Measurements from ENCODE around the gene UNC13A. TPM values are rescaled to one million over a fixed set of nuclear protein-coding genes. Genes with fewer than 3 reads are reported as not detected.
A peak's percentile ranks its signal among the peaks of the same experiment; 100 is the strongest.

Gene UNC13A
- total RNA-seq, 4 donors from 2014 or later = 0.21 to 0.78 (median 0.41) TPM

GRCh38 chr19:17607936-17608335 is 80.2 kb downstream of the UNC13A start:
- H3K36me3 ChIP-seq = no peaks in the 10 kb centered on the region
- H3K9me3 ChIP-seq = no peaks in the 10 kb centered on the region

GRCh38 chr19:17606590-17607185 is 81.5 kb downstream of the UNC13A start:
- WGBS, 2 donors = 18 to 19% methylated on average over 18 of the region's 18 CpGs

More at GRCh38 chr19:17607936-17608335, 80.2 kb downstream of the UNC13A start:
- peaks cover 0 to 17% (median 9%) of the 10 kb centered on the region in 4 donors for H3K4me1 ChIP-seq
- no peak for TF ChIP-seq EP300 (IDR thresholded peaks at IDR 0.05)
- no peak for TF ChIP-seq CTCF (IDR thresholded peaks at IDR 0.05)
- no peak for TF ChIP-seq POLR2A (IDR thresholded peaks at IDR 0.05)
- 94 to 96% methylated on average over 9 of the region's 9 CpGs for WGBS, 2 donors
- no peak overlapping the region for H3K27ac ChIP-seq
- H3K4me3 ChIP-seq = no peak overlapping the region
- no peak for DNase-seq (ENCODE audit: low spot score in 2 of 2)
- H3K27me3 ChIP-seq = peaks cover 0 to 21% of the 10 kb centered on the region in 2 donors

GRCh38 chr19:17605761-17606589 is 82.2 kb downstream of the UNC13A start:
- Histone ChIP-seq H3K36me3 (no peaks in the 10 kb centered on the region), H3K27me3 (peaks cover 0 to 36% of the 10 kb centered on the region in 2 donors), H3K9me3 (no peaks in the 10 kb centered on the region), H3K27ac (peak overlapping the region; percentile 24 to 80 (median 48)), H3K4me1 (peaks cover 0 to 29% (median 9%) of the 10 kb centered on the region in 4 donors), H3K4me3 (peak overlapping the region; percentile 16 to 49 (median 32))
- peak; percentile 64 to 65 for DNase-seq (ENCODE audit: low spot score in 2 of 2)
- 3% methylated on average over 32 to 42 of the region's 85 CpGs for WGBS, 2 donors
- TF ChIP-seq CTCF (IDR thresholded peaks at IDR 0.05) = peak; percentile 33 to 82 (median 57)
- no peak for TF ChIP-seq EP300 (IDR thresholded peaks at IDR 0.05)
- peak in 1 of 2 donors; percentile 25 for TF ChIP-seq POLR2A (IDR thresholded peaks at IDR 0.05)

More at GRCh38 chr19:17606590-17607185, 81.5 kb downstream of the UNC13A start:
- Histone ChIP-seq H3K4me3 (peak overlapping the region in 3 of 4 donors; percentile 19 to 49 (median 46)), H3K9me3 (no peaks in the 10 kb centered on the region), H3K4me1 (peaks cover 0 to 25% (median 9%) of the 10 kb centered on the region in 4 donors), H3K36me3 (no peaks in the 10 kb centered on the region), H3K27me3 (peaks cover 0 to 32% of the 10 kb centered on the region in 2 donors), H3K27ac (peak overlapping the region in 2 of 4 donors; percentile 57 to 80)
- TF ChIP-seq EP300 (IDR thresholded peaks at IDR 0.05) (no peak), CTCF (IDR thresholded peaks at IDR 0.05) (no peak), POLR2A (IDR thresholded peaks at IDR 0.05) (no peak)
- no peak for DNase-seq (ENCODE audit: low spot score in 2 of 2)

GRCh38 chr19:17605117-17605516 is 83.0 kb downstream of the UNC13A start:
- H3K4me3 ChIP-seq = no peak overlapping the region
- H3K9me3 ChIP-seq = no peaks in the 10 kb centered on the region
- H3K4me1 ChIP-seq = peaks cover 0 to 29% (median 9%) of the 10 kb centered on the region in 4 donors
- no peak for DNase-seq (ENCODE audit: low spot score in 2 of 2)
- no peaks in the 10 kb centered on the region for H3K36me3 ChIP-seq
- peaks cover 0 to 36% of the 10 kb centered on the region in 2 donors for H3K27me3 ChIP-seq
- TF ChIP-seq EP300 (IDR thresholded peaks at IDR 0.05) (no peak), POLR2A (IDR thresholded peaks at IDR 0.05) (no peak), CTCF (IDR thresholded peaks at IDR 0.05) (no peak)
- 79 to 81% methylated on average over 8 of the region's 8 CpGs for WGBS, 2 donors
- peak overlapping the region in 2 of 4 donors; percentile 26 to 57 for H3K27ac ChIP-seq

Measured in tibial nerve (tissue), 4 donors.